GM12865 (cell line): ENCODE results near the gene CAMKK1.

Experiments used
- DNase-seq: peaks from one replicate; pipeline ENCODE4 v3.0.0; 2010; ENCODE audit warnings: low read depth
- H3K4me3 ChIP-seq: 2 replicates; pipeline ENCODE4 v1.5.1; 2011; ENCODE audit warnings: mild to moderate bottlenecking, low read depth, low read length, control low read depth
- CTCF ChIP-seq: IDR thresholded peaks from 2 replicates; pipeline ENCODE4 v1.5.1; 2011; ENCODE audit warnings: low read length, control low read depth, low read depth, inconsistent platforms; ENCODE audit not compliant: insufficient read depth; ENCODE audit errors: missing control alignments

The CAMKK1 gene

DNA sequence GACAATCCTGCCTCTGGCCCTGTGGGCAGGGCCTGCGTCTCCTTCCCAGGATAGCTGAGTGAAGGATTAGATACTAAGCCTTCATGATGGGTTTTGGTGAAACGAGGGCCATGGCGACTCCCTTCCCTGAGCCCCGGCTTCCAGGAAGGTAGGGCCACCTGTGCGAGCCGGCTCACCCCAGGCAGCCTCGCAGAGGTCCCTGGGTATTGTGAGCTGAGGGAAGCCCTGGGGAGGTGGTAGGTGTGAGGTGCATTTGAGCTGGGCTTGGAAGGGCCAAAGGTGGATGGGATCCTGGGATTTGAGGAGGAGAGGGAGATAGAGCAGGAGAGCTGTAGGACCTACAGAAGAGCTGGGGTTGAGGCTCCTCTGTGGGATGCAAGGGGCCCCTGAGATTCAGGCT, 29.9 kb upstream of the CAMKK1 start:
- no peak for TF ChIP-seq CTCF
- no peak overlapping the region for H3K4me3 ChIP-seq
- DNase-seq: no peak

DNA sequence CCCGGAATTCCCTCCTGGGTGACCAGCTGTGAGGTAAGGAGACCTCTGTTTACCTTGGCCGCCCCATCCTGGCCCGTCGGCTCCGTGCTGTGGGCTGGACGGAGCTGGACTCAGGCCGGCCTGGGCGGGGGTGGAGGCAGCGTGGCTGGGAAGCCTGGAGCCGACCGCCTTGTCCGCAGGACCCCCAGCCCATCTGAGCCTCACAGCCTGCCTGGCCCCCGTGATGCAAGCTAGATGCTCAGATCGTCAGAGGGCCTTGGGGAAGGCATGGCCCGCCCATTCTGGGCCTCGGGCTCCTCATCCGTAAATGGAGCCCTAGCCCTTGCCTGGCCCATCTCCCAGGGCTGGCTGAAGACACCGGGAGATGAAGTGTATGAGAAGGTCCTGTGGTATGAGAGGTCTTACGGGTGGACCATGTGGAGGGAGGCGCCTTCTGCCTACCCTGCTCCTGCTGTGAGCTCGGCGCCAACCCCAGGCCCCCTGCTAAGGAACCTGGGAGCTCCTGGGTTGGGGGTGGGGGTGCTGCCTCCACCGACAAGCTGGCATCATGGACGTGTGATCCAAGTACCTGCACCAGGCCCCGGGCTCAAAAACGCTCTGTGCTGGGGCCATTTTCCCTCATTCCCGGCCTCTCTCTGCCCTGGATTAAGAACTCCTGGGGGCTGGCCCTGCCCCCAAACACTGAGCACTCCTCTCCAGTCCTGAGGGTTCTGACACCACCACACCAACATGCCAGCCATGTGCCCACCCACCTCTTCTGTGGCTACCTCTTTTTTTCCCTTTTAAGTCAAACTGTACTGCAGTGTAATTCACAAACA, 28.9 kb upstream of the CAMKK1 start:
- TF ChIP-seq CTCF: no peak
- H3K4me3 ChIP-seq: no peak overlapping the region
- no peak for DNase-seq

GRCh38 chr17:3921006-3921405, 28.2 kb upstream of the CAMKK1 start:
- H3K4me3 ChIP-seq: no peak overlapping the region
- DNase-seq: no peak
- no peak for TF ChIP-seq CTCF

DNA sequence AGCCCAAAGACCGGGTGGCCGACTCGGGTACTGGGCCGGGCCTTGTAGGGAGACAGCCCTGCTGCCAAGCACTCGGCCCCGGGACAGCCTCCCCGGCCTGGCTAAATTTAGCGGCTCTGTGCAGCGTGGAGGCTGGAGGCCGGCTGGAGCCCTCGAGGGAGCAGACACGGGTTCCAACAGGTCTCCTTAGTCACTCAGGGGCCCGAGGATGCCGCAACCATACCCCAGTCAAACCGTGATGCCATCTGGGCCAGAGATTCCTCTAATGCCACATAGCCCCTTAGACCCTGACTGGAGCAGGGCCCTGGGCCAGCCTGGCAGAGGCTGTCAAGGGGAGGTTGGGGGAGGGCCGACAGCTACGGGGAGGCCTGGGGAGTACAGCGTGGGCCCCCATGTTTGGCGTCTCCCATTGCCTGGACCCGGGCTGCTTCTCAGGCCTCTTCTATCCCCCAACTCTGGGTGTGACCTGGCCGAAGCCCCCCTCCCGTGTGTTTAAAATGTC, 26.3 kb upstream of the CAMKK1 start:
- DNase-seq: no peak
- no peak for TF ChIP-seq CTCF
- no peak overlapping the region for H3K4me3 ChIP-seq

DNA sequence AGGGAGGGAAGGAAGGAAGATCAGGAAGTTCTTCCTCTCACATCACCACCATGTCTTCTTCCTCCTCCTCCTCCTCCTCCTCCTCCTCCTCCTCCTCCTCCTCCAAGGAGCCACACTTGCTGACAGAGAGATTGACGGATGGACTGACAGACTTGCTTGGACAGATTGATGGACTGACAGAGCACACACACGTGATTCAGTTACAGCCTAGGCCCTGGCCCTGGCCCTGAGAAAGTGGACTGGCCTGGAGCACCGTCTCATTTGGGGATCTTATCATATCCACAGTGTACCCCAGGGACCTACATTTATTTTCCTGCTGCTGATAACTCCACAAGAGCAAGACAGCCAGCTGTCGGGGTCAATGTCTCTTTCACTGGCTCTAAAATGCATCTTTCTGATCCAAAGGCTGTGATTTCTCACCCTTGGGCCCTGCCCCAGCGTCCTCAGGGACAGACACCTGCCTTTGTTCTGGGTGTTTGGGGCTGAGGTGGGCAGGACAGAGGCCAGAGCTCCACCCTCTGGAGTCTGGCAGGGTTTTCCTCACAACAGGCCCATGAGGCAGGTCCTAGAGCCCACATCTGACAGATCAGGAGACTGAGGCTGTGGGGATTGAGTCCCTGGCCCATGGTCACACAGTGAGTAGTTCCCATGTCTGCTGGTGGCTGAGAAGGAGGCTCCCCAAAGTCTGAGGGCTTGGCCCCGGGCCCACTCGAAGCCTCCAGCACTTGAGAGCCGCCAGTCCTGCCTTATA, 25.7 kb upstream of the CAMKK1 start:
- no peak for DNase-seq
- TF ChIP-seq CTCF: no peak
- no peak overlapping the region for H3K4me3 ChIP-seq

DNA sequence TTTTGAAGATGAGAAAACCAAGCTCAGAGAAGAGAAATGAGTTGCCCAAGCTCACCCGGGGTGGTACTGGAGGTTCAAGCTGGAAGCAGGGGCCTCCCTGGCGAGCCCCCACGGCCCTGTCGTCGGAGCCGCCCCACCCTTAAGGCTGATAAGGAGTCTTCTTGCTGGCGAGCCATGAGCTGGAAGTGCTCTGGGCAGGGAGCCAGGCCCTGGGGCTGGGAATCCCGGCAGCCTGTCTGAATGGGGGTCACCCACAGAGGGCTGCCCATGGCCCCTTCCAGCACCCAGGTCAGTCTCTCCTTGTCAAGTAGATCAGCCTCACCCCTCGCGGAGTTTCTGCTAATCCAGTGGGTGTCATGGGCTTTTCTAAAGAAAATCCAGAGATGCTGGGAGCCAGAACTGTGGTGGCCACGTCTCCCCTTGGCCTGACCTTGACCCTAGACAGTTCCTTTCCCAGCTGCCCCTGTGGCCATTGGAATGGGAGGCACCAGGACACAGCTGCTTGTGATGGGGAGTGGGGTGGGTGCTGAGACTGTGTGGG, 24.6 kb upstream of the CAMKK1 start:
- H3K4me3 ChIP-seq: no peak overlapping the region
- TF ChIP-seq CTCF: no peak
- DNase-seq: no peak
